ENCODE results near the gene OARD1. TPM values are rescaled to one million over a fixed set of nuclear protein-coding genes. Genes with fewer than 3 reads are reported as not detected.

The OARD1 gene
- total RNA-seq, 1 donor from 2014 or later, result 24.4 TPM

GRCh38 chr6:41103847-41104246 lies 31.7 kb upstream of the OARD1 start:
- no peaks in the 10 kb centered on the region for H3K9me3 Mint-ChIP-seq (ENCODE audit: unreplicated experiment)
- no peak for TF ChIP-seq CTCF (IDR thresholded peaks at IDR 0.05; ENCODE audit: partially characterized antibody, unreplicated experiment)
- H3K4me1 Mint-ChIP-seq (ENCODE audit: low read depth, unreplicated experiment), result peaks cover 4% of the 10 kb centered on the region
- H3K36me3 Mint-ChIP-seq (ENCODE audit: unreplicated experiment), result no peaks in the 10 kb centered on the region
- H3K4me3 Mint-ChIP-seq (ENCODE audit: unreplicated experiment), result no peak overlapping the region
- H3K27me3 Mint-ChIP-seq (ENCODE audit: unreplicated experiment), result no peaks in the 10 kb centered on the region
- no peak overlapping the region for H3K27ac Mint-ChIP-seq (ENCODE audit: unreplicated experiment)
- no peak for DNase-seq

- H3K4me3 Mint-ChIP-seq (ENCODE audit: unreplicated experiment), result peak overlapping the region; percentile 65
- DNase-seq, result peak; percentile 83
- peaks cover 5% of the 10 kb centered on the region for H3K36me3 Mint-ChIP-seq (ENCODE audit: unreplicated experiment)
- TF ChIP-seq CTCF (IDR thresholded peaks at IDR 0.05; ENCODE audit: partially characterized antibody, unreplicated experiment), result peak; percentile 30
- H3K4me1 Mint-ChIP-seq (ENCODE audit: low read depth, unreplicated experiment), result peaks cover 4% of the 10 kb centered on the region
- no peak overlapping the region for H3K27ac Mint-ChIP-seq (ENCODE audit: unreplicated experiment)
- no peaks in the 10 kb centered on the region for H3K27me3 Mint-ChIP-seq (ENCODE audit: unreplicated experiment)
- no peaks in the 10 kb centered on the region for H3K9me3 Mint-ChIP-seq (ENCODE audit: unreplicated experiment)
These were observed 28.7 kb upstream of the OARD1 start for GRCh38 chr6:41100871-41101287.

GRCh38 chr6:41098366-41098765 lies 26.2 kb upstream of the OARD1 start:
- H3K27ac Mint-ChIP-seq (ENCODE audit: unreplicated experiment), result no peak overlapping the region
- H3K4me1 Mint-ChIP-seq (ENCODE audit: low read depth, unreplicated experiment), result peaks cover 4% of the 10 kb centered on the region
- H3K4me3 Mint-ChIP-seq (ENCODE audit: unreplicated experiment), result no peak overlapping the region
- H3K27me3 Mint-ChIP-seq (ENCODE audit: unreplicated experiment), result no peaks in the 10 kb centered on the region
- no peak for TF ChIP-seq CTCF (IDR thresholded peaks at IDR 0.05; ENCODE audit: partially characterized antibody, unreplicated experiment)
- peaks cover 5% of the 10 kb centered on the region for H3K36me3 Mint-ChIP-seq (ENCODE audit: unreplicated experiment)
- no peak for DNase-seq
- no peaks in the 10 kb centered on the region for H3K9me3 Mint-ChIP-seq (ENCODE audit: unreplicated experiment)

GRCh38 chr6:41097467-41098090 lies 25.4 kb upstream of the OARD1 start:
- peaks cover 4% of the 10 kb centered on the region for H3K4me1 Mint-ChIP-seq (ENCODE audit: low read depth, unreplicated experiment)
- H3K9me3 Mint-ChIP-seq (ENCODE audit: unreplicated experiment), result no peaks in the 10 kb centered on the region
- no peak overlapping the region for H3K27ac Mint-ChIP-seq (ENCODE audit: unreplicated experiment)
- H3K27me3 Mint-ChIP-seq (ENCODE audit: unreplicated experiment), result no peaks in the 10 kb centered on the region
- H3K4me3 Mint-ChIP-seq (ENCODE audit: unreplicated experiment), result no peak overlapping the region
- DNase-seq, result no peak
- H3K36me3 Mint-ChIP-seq (ENCODE audit: unreplicated experiment), result peaks cover 5% of the 10 kb centered on the region
- TF ChIP-seq CTCF (IDR thresholded peaks at IDR 0.05; ENCODE audit: partially characterized antibody, unreplicated experiment), result no peak

GRCh38 chr6:41093729-41094128 lies 21.6 kb upstream of the OARD1 start:
- DNase-seq, result no peak
- H3K27ac Mint-ChIP-seq (ENCODE audit: unreplicated experiment), result no peak overlapping the region
- H3K27me3 Mint-ChIP-seq (ENCODE audit: unreplicated experiment), result no peaks in the 10 kb centered on the region
- no peak for TF ChIP-seq CTCF (IDR thresholded peaks at IDR 0.05; ENCODE audit: partially characterized antibody, unreplicated experiment)
- H3K36me3 Mint-ChIP-seq (ENCODE audit: unreplicated experiment), result peaks cover 5% of the 10 kb centered on the region
- no peaks in the 10 kb centered on the region for H3K4me1 Mint-ChIP-seq (ENCODE audit: low read depth, unreplicated experiment)
- H3K4me3 Mint-ChIP-seq (ENCODE audit: unreplicated experiment), result no peak overlapping the region
- no peaks in the 10 kb centered on the region for H3K9me3 Mint-ChIP-seq (ENCODE audit: unreplicated experiment)
